ENCODE data around the gene C1QTNF9B. TPM values are rescaled to one million over a fixed set of nuclear protein-coding genes. Genes with fewer than 3 reads are reported as not detected.

The C1QTNF9B gene
- total and polyA plus RNA-seq, 2 of the 13 experiments (the other 11 are each of a cell fraction or from before 2014, with no cell fraction given) = not detected

- peak; percentile 27; the same call in 1 of the 2 replicates for TF ChIP-seq PAXIP1 (CRISPR knock-in tag; conservative IDR thresholded peaks at IDR 0.05)
- TF ChIP-seq CSRNP1 (CRISPR knock-in tag; IDR thresholded peaks at IDR 0.05) = no peak
- TF ChIP-seq ZNF768 (CRISPR knock-in tag; IDR thresholded peaks at IDR 0.05) = peak; percentile 59; the same call in 1 of the 2 replicates
- TF ChIP-seq ZNF652 (CRISPR knock-in tag; IDR thresholded peaks at IDR 0.05; ENCODE audit: borderline replicate concordance, low read depth) = no peak
- peak; percentile 64 for TF ChIP-seq PATZ1 (CRISPR knock-in tag; IDR thresholded peaks at IDR 0.05)
- peak; percentile 33 for TF ChIP-seq HNRNPK (IDR thresholded peaks at IDR 0.05; ENCODE audit: low read depth, low read length, poor library complexity, severe bottlenecking)
- TF ChIP-seq ZBTB25 (CRISPR knock-in tag; IDR thresholded peaks at IDR 0.05) = peak; percentile 60; the same call in 1 of the 2 replicates
- 0 out of 2 replicates have a peak, but pooled peaks have one; percentile 55 for TF ChIP-seq ZSCAN5A (CRISPR knock-in tag; IDR thresholded peaks at IDR 0.05; ENCODE audit: borderline replicate concordance)
- TF ChIP-seq EED (CRISPR knock-in tag; IDR thresholded peaks at IDR 0.05) = no peak
- peak; percentile 99 for TF ChIP-seq MXI1 (IDR thresholded peaks at IDR 0.05; ENCODE audit: borderline replicate concordance, low read depth, low read length)
- TF ChIP-seq ZNF670 (CRISPR knock-in tag; IDR thresholded peaks at IDR 0.05; ENCODE audit: borderline replicate concordance) = peak; percentile 73
- TF ChIP-seq PITX1 (CRISPR knock-in tag; IDR thresholded peaks at IDR 0.05) = peak; percentile 65; the same call in 1 of the 2 replicates
- no peak for TF ChIP-seq NR3C1 (CRISPR knock-in tag; IDR thresholded peaks at IDR 0.05)
- peak; percentile 59; the same call in 1 of the 2 replicates for TF ChIP-seq ZMYM3 (CRISPR knock-in tag; IDR thresholded peaks at IDR 0.05)
Observed at GRCh38 chr13:23888658-23889614, 8.4 kb downstream of the C1QTNF9B start, which contains the start of gene MIPEP (continued).

Measured in HepG2 (cell line).